Measurements from ENCODE around the gene TMC8. TPM values are rescaled to one million over a fixed set of nuclear protein-coding genes. Genes with fewer than 3 reads are reported as not detected.
A peak's percentile ranks its signal among the peaks of the same experiment; 100 is the strongest.

The TMC8 gene
- total and polyA plus RNA-seq, 2 donors (not counting 1 experiment from before 2014, with no cell fraction given) = 0.02 TPM; not detected in 1

DNA sequence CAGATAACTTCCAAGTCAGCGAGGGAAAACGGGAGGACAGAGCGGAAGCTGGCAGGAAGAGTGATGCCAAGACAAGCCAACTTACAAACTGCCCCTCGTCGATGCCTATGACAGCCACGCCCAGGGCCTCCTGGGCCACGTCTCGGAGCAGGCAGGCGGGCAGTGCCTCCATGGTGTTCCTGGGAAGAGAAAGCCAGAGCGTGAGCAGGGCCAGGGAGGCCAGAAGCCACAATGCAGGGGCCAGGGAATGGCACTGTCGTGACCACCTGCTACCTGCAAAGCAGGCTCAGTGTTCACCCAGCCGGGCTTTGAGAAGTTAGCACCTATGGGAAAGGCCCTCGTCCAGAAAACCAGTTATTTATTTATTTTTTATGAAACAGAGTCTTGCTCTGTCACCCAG lies 51.9 kb downstream of the TMC8 start:
- Histone ChIP-seq H3K27me3 (ENCODE audit: control insufficient read depth, insufficient read depth, low read length) (no peaks in the 10 kb centered on the region), H3K4me3 (replicated peaks in 1 of 4; ENCODE audit: control extremely low read depth in 1 of 4, insufficient read depth in 1 of 4, low read depth in 3 of 4, low read length in 4 of 4) (no peak overlapping the region), H3K36me3 (ENCODE audit: control insufficient read depth, insufficient read depth, low read length) (peaks cover 6% of the 10 kb centered on the region), H3K9me3 (ENCODE audit: control insufficient read depth, insufficient read depth, low read depth, low read length) (no peaks in the 10 kb centered on the region), H3K4me2 (ENCODE audit: extremely low read depth, insufficient read depth, low read length) (no peak overlapping the region), H3K9ac (ENCODE audit: insufficient read depth, low read length) (no peak overlapping the region), H2AFZ (ENCODE audit: low read length) (no peak overlapping the region), H3K27ac (ENCODE audit: insufficient read depth, low read length) (no peak overlapping the region), H3K79me2 (ENCODE audit: control insufficient read depth, insufficient read depth, low read length) (peaks cover 6% of the 10 kb centered on the region), H3K4me1 (ENCODE audit: control insufficient read depth, extremely low read depth, insufficient read depth, low read length) (peaks cover 4% of the 10 kb centered on the region), H4K20me1 (ENCODE audit: control insufficient read depth, extremely low read depth, insufficient read depth, low read length) (no peaks in the 10 kb centered on the region)
- DNase-seq (ENCODE audit: low read depth in 2 of 2) = no peak
- no peak for TF ChIP-seq EZH2 (IDR thresholded peaks at IDR 0.05; ENCODE audit: low read length, missing control alignments)
- TF ChIP-seq, protein P1, sequence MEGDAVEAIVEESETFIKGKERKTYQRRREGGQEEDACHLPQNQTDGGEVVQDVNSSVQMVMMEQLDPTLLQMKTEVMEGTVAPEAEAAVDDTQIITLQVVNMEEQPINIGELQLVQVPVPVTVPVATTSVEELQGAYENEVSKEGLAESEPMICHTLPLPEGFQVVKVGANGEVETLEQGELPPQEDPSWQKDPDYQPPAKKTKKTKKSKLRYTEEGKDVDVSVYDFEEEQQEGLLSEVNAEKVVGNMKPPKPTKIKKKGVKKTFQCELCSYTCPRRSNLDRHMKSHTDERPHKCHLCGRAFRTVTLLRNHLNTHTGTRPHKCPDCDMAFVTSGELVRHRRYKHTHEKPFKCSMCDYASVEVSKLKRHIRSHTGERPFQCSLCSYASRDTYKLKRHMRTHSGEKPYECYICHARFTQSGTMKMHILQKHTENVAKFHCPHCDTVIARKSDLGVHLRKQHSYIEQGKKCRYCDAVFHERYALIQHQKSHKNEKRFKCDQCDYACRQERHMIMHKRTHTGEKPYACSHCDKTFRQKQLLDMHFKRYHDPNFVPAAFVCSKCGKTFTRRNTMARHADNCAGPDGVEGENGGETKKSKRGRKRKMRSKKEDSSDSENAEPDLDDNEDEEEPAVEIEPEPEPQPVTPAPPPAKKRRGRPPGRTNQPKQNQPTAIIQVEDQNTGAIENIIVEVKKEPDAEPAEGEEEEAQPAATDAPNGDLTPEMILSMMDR (conservative IDR thresholded peaks at IDR 0.05 in 1 of 2, IDR thresholded peaks at IDR 0.05 in 1 of 2; ENCODE audit: low read depth in 1 of 2, low read length in 2 of 2) = no peak

DNA sequence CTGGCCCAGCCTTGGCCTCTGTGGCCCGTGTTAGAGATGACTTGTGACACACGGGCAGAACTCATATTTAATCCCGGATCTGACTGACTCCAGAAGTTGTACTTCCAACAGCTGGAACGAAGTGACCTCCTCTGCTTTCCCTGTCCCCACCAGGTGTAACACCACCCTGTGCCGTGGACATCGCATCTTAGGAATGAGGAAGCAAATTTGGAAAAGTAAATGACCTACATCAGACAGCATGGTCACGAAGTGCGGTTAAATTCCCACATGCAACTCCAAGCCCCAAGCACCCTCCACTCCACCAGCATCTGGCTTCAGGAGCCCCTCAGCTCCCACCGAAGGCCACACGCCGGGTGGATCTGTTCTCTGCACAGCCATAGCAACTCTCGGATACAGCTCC lies 53.3 kb downstream of the TMC8 start:
- Histone ChIP-seq H3K9me3 (ENCODE audit: control insufficient read depth, insufficient read depth, low read depth, low read length) (no peaks in the 10 kb centered on the region), H3K79me2 (ENCODE audit: control insufficient read depth, insufficient read depth, low read length) (peaks cover 6% of the 10 kb centered on the region), H3K4me1 (ENCODE audit: control insufficient read depth, extremely low read depth, insufficient read depth, low read length) (peaks cover 4% of the 10 kb centered on the region), H3K9ac (ENCODE audit: insufficient read depth, low read length) (no peak overlapping the region), H3K4me2 (ENCODE audit: extremely low read depth, insufficient read depth, low read length) (peak overlapping the region; percentile 51), H4K20me1 (ENCODE audit: control insufficient read depth, extremely low read depth, insufficient read depth, low read length) (no peaks in the 10 kb centered on the region), H3K27ac (ENCODE audit: insufficient read depth, low read length) (no peak overlapping the region), H3K27me3 (ENCODE audit: control insufficient read depth, insufficient read depth, low read length) (no peaks in the 10 kb centered on the region), H3K36me3 (ENCODE audit: control insufficient read depth, insufficient read depth, low read length) (peaks cover 6% of the 10 kb centered on the region), H3K4me3 (replicated peaks in 1 of 4; ENCODE audit: control extremely low read depth in 1 of 4, insufficient read depth in 1 of 4, low read depth in 3 of 4, low read length in 4 of 4) (no peak overlapping the region), H2AFZ (ENCODE audit: low read length) (peak overlapping the region; percentile 33)
- TF ChIP-seq EZH2 (IDR thresholded peaks at IDR 0.05; ENCODE audit: low read length, missing control alignments) = no peak
- TF ChIP-seq, protein P1 (conservative IDR thresholded peaks at IDR 0.05 in 1 of 2, IDR thresholded peaks at IDR 0.05 in 1 of 2; ENCODE audit: low read depth in 1 of 2, low read length in 2 of 2) = no peak
- no peak for DNase-seq (ENCODE audit: low read depth in 2 of 2)

DNA sequence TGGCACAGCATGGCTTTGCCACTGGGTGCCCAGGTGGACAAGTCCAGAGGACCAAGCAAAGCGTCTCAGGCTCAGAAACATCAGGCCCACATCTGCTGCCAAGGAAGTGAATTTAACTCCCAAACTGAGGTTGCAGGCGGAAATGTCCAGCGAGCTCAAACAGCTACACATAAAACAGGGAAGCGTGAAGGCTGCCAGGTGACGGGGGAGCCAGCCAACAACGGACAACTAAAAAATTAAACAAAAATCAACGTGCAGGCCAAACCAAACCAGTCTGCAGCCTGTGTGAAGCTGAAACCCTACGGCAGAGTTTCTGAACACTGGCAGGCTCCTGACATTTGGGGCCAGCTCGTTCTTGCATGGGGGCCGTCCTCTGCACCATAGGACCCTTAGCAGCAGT lies 53.8 kb downstream of the TMC8 start:
- H3K27me3 ChIP-seq (ENCODE audit: control insufficient read depth, insufficient read depth, low read length) = no peaks in the 10 kb centered on the region
- no peak for DNase-seq (ENCODE audit: low read depth in 2 of 2)
- TF ChIP-seq, protein P1 (conservative IDR thresholded peaks at IDR 0.05 in 1 of 2, IDR thresholded peaks at IDR 0.05 in 1 of 2; ENCODE audit: low read depth in 1 of 2, low read length in 2 of 2) = no peak
- TF ChIP-seq EZH2 (IDR thresholded peaks at IDR 0.05; ENCODE audit: low read length, missing control alignments) = no peak
- H4K20me1 ChIP-seq (ENCODE audit: control insufficient read depth, extremely low read depth, insufficient read depth, low read length) = no peaks in the 10 kb centered on the region
- no peak overlapping the region for H3K9ac ChIP-seq (ENCODE audit: insufficient read depth, low read length)
- no peak overlapping the region for H3K4me3 ChIP-seq (replicated peaks in 1 of 4; ENCODE audit: control extremely low read depth in 1 of 4, insufficient read depth in 1 of 4, low read depth in 3 of 4, low read length in 4 of 4)
- peaks cover 4% of the 10 kb centered on the region for H3K4me1 ChIP-seq (ENCODE audit: control insufficient read depth, extremely low read depth, insufficient read depth, low read length)
- H3K79me2 ChIP-seq (ENCODE audit: control insufficient read depth, insufficient read depth, low read length) = peaks cover 6% of the 10 kb centered on the region
- peaks cover 6% of the 10 kb centered on the region for H3K36me3 ChIP-seq (ENCODE audit: control insufficient read depth, insufficient read depth, low read length)
- peak overlapping the region; percentile 33 for H2AFZ ChIP-seq (ENCODE audit: low read length)
- H3K9me3 ChIP-seq (ENCODE audit: control insufficient read depth, insufficient read depth, low read depth, low read length) = no peaks in the 10 kb centered on the region
- peak overlapping the region; percentile 51 for H3K4me2 ChIP-seq (ENCODE audit: extremely low read depth, insufficient read depth, low read length)
- H3K27ac ChIP-seq (ENCODE audit: insufficient read depth, low read length) = no peak overlapping the region

All from fibroblast of lung (primary cell).